ENCODE data around the gene PDCD1LG2.

Gene PDCD1LG2

DNA sequence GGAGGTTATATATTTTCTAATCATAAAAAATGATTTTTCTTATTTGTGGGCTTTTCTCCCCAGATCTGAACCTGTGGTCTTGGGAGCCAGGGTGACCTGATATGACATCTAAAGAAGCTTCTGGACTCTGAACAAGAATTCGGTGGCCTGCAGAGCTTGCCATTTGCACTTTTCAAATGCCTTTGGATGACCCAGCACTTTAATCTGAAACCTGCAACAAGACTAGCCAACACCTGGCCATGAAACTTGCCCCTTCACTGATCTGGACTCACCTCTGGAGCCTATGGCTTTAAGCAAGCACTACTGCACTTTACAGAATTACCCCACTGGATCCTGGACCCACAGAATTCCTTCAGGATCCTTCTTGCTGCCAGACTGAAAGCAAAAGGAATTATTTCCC, 59.6 kb downstream of the PDCD1LG2 start:
- peaks cover 12% of the 10 kb centered on the region for H3K4me1 ChIP-seq (ENCODE audit: low read length)
- H3K4me3 ChIP-seq (ENCODE audit: low read length) = no peak overlapping the region
- no peak overlapping the region for H3K9ac ChIP-seq (ENCODE audit: low read length)
- no peak for DNase-seq
- H3K27ac ChIP-seq (ENCODE audit: low read length) = no peak overlapping the region
- H3F3A ChIP-seq (ENCODE audit: insufficient read depth, low read length) = no peaks in the 10 kb centered on the region
- TF ChIP-seq EZH2phosphoT487 (IDR thresholded peaks at IDR 0.05; ENCODE audit: low read length) (no peak), CTCF (IDR thresholded peaks at IDR 0.05; ENCODE audit: low read length) (no peak), EZH2 (optimal IDR thresholded peaks at IDR 0.05; ENCODE audit: low read depth, low read length) (no peak)
- no peaks in the 10 kb centered on the region for H3K9me2 ChIP-seq (replicated peaks; ENCODE audit: insufficient read depth, low read length)
- H3K79me2 ChIP-seq (ENCODE audit: low read length) = no peaks in the 10 kb centered on the region
- H2AFZ ChIP-seq (ENCODE audit: low read length) = no peak overlapping the region
- no peaks in the 10 kb centered on the region for H3K36me3 ChIP-seq (replicated peaks; ENCODE audit: insufficient read depth, low read length)
- H3K4me2 ChIP-seq (ENCODE audit: low read depth, low read length) = no peak overlapping the region
- no peaks in the 10 kb centered on the region for H3K9me3 ChIP-seq (replicated peaks; ENCODE audit: insufficient read depth, low read length)
- H4K20me1 ChIP-seq (ENCODE audit: insufficient read depth, low read length) = no peaks in the 10 kb centered on the region
- no peaks in the 10 kb centered on the region for H3K27me3 ChIP-seq (replicated peaks; ENCODE audit: insufficient read depth, low read length)

- TF ChIP-seq EZH2phosphoT487 (IDR thresholded peaks at IDR 0.05; ENCODE audit: low read length) (no peak), EZH2 (optimal IDR thresholded peaks at IDR 0.05; ENCODE audit: low read depth, low read length) (no peak), CTCF (IDR thresholded peaks at IDR 0.05; ENCODE audit: low read length) (no peak)
- Histone ChIP-seq H3K9me2 (replicated peaks; ENCODE audit: insufficient read depth, low read length) (no peaks in the 10 kb centered on the region), H3K27me3 (replicated peaks; ENCODE audit: insufficient read depth, low read length) (no peaks in the 10 kb centered on the region), H3K9ac (ENCODE audit: low read length) (no peak overlapping the region), H3K4me3 (ENCODE audit: low read length) (no peak overlapping the region), H3K79me2 (ENCODE audit: low read length) (no peaks in the 10 kb centered on the region), H3K36me3 (replicated peaks; ENCODE audit: insufficient read depth, low read length) (no peaks in the 10 kb centered on the region), H3K27ac (ENCODE audit: low read length) (no peak overlapping the region), H3F3A (ENCODE audit: insufficient read depth, low read length) (no peaks in the 10 kb centered on the region), H3K9me3 (replicated peaks; ENCODE audit: insufficient read depth, low read length) (no peaks in the 10 kb centered on the region), H2AFZ (ENCODE audit: low read length) (no peak overlapping the region), H3K4me1 (ENCODE audit: low read length) (peaks cover 12% of the 10 kb centered on the region), H3K4me2 (ENCODE audit: low read depth, low read length) (no peak overlapping the region), H4K20me1 (ENCODE audit: insufficient read depth, low read length) (no peaks in the 10 kb centered on the region)
- DNase-seq = no peak
Measured at GRCh38 chr9:5571629-5572232, 61.4 kb downstream of the PDCD1LG2 start.

- H3K9me2 ChIP-seq (replicated peaks; ENCODE audit: insufficient read depth, low read length) = no peaks in the 10 kb centered on the region
- H3K9me3 ChIP-seq (replicated peaks; ENCODE audit: insufficient read depth, low read length) = no peaks in the 10 kb centered on the region
- no peak overlapping the region for H3K9ac ChIP-seq (ENCODE audit: low read length)
- no peak overlapping the region for H2AFZ ChIP-seq (ENCODE audit: low read length)
- H3K4me1 ChIP-seq (ENCODE audit: low read length) = peaks cover 6% of the 10 kb centered on the region
- H3K4me3 ChIP-seq (ENCODE audit: low read length) = no peak overlapping the region
- no peak overlapping the region for H3K4me2 ChIP-seq (ENCODE audit: low read depth, low read length)
- TF ChIP-seq EZH2 (optimal IDR thresholded peaks at IDR 0.05; ENCODE audit: low read depth, low read length) (no peak), EZH2phosphoT487 (IDR thresholded peaks at IDR 0.05; ENCODE audit: low read length) (no peak), CTCF (IDR thresholded peaks at IDR 0.05; ENCODE audit: low read length) (no peak)
- DNase-seq = no peak
- no peaks in the 10 kb centered on the region for H4K20me1 ChIP-seq (ENCODE audit: insufficient read depth, low read length)
- no peak overlapping the region for H3K27ac ChIP-seq (ENCODE audit: low read length)
- no peaks in the 10 kb centered on the region for H3K27me3 ChIP-seq (replicated peaks; ENCODE audit: insufficient read depth, low read length)
- no peaks in the 10 kb centered on the region for H3F3A ChIP-seq (ENCODE audit: insufficient read depth, low read length)
- H3K79me2 ChIP-seq (ENCODE audit: low read length) = no peaks in the 10 kb centered on the region
- H3K36me3 ChIP-seq (replicated peaks; ENCODE audit: insufficient read depth, low read length) = no peaks in the 10 kb centered on the region
Measured at GRCh38 chr9:5574097-5574496, 63.8 kb downstream of the PDCD1LG2 start.
